GM19025 (cell line): Measurements from ENCODE around the gene RAD51.

Experiments used
- ATAC-seq: cut with Tn5 transposase; IDR thresholded peaks from one replicate; pipeline ENCODE4 v1.9.1; 2021; ENCODE audit warnings: mild to moderate bottlenecking, low read depth, moderate library complexity; ENCODE audit not compliant: unreplicated experiment

RAD51 gene

GRCh38 chr15:40756938-40757337 is 62.0 kb downstream of the RAD51 start:
- no peak for ATAC-seq

GRCh38 chr15:40759961-40760360 is 65.0 kb downstream of the RAD51 start:
- no peak for ATAC-seq

GRCh38 chr15:40762919-40763800 is 68.2 kb downstream of the RAD51 start:
- ATAC-seq: no peak

GRCh38 chr15:40763801-40764628 is 69.0 kb downstream of the RAD51 start, which contains the start of gene GCHFR:
GCHFR (plus strand) TSS chr15:40764068; CDS start chr15:40764181, 113 bp downstream.
- peak; percentile 40 for ATAC-seq

- no peak for ATAC-seq
These were observed 69.7 kb downstream of the RAD51 start for GRCh38 chr15:40764629-40765103.

GRCh38 chr15:40766194-40766815 is 71.3 kb downstream of the RAD51 start:
- no peak for ATAC-seq

- ATAC-seq: no peak
These were observed 72.2 kb downstream of the RAD51 start for GRCh38 chr15:40766906-40767837.

- no peak for ATAC-seq
These were observed 73.0 kb downstream of the RAD51 start for GRCh38 chr15:40767838-40768500.

- ATAC-seq: no peak
These were observed 73.7 kb downstream of the RAD51 start for GRCh38 chr15:40768521-40769273.

GRCh38 chr15:40769274-40770146 is 74.5 kb downstream of the RAD51 start, which contains the start of gene C15orf62:
C15orf62 (plus strand) TSS chr15:40769980; CDS start chr15:40770496, 516 bp downstream.
- no peak for ATAC-seq

GRCh38 chr15:40770147-40770721 is 75.3 kb downstream of the RAD51 start:
- no peak for ATAC-seq

- ATAC-seq: no peak
These were observed 76.3 kb downstream of the RAD51 start for GRCh38 chr15:40771242-40771641.

GRCh38 chr15:40772014-40772413 is 77.0 kb downstream of the RAD51 start:
- no peak for ATAC-seq

GRCh38 chr15:40773496-40773895 is 78.5 kb downstream of the RAD51 start:
- no peak for ATAC-seq

- ATAC-seq: no peak
These were observed 78.9 kb downstream of the RAD51 start for GRCh38 chr15:40773902-40774301.

- no peak for ATAC-seq
These were observed 80.0 kb downstream of the RAD51 start for GRCh38 chr15:40775007-40775406.
